ENCODE data around the gene GMPR2.
"Not testable (repeated sequence)": the region's sequence is repeated elsewhere in the genome, so short reads cannot be mapped to it uniquely, and the experiment has no call there.

Gene GMPR2

GRCh38 chr14:24232645-24233537 is at the start of gene GMPR2:
TSS of gene GMPR2 (plus strand) at chr14:24232929. CDS start at chr14:24233254, 325 bp downstream.
- DNase-seq = no peak

DNA sequence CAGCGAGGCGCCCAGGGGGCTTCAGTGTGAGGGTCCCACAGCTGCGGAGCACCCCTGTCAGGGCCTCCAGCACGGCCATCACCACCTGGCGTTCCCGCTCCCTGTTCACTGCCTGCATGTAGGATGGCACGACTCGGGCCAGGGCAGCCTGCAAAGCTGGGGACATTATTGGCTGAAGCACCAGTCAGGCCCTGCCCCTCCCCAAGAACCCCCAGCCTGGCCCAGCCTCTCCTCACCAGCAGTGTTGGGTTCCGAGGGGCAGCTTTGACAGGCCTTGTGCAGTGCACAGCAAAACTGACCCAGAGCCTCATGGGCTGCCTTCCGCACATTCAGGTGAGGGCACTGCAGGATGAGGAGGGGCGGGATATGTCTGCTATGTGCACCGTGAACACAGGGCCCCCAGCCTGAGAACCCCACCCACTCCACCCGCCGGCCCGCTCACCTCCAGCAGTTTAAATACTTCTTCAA is 49.7 kb upstream of the GMPR2 start:
- DNase-seq = no peak

DNA sequence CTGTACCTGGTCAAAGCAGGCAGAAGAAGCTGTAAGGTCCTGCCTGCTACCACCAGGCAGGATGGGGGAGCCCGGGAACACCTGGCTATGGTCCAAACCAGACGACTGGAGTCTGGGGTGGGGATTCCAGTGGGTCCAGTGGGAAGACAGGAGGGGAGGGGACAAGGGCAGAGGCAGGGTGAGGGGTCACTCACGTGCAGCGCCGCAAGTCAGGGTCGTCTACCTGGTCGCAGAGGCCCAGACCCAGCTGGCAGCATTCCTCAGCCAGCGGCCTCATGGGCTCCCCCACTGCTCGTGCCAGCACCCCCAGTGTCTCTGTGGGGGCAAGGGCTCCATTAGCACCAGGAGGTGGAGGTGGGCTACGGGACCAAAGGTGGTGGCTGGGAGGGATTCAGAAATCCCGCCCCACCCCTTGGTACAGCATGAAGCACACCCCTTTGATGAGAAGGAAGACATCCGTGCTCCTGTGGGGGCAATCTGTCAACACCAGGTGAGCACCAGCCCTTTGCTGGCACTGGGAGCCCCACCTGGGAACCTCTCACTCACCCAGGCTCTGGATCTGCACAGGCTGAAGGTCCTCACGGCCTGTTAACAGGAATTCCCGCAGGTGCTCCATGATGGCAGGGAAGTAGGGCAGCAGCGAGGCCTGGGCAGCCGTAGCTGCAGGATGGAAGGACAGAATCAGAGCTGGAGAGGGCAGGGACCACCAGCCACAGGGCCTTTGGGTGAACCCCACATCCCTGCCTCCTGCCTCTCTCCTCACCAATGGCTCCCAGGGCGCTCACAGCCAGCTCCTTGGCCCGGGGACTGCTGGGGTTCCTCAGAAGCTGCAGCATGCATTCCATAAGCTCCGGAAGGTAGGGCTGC is 48.4 kb upstream of the GMPR2 start:
- no peak for DNase-seq

GRCh38 chr14:24185026-24185425 is 47.7 kb upstream of the GMPR2 start:
- DNase-seq = no peak

GRCh38 chr14:24185741-24186140 is 47.0 kb upstream of the GMPR2 start:
- no peak for DNase-seq

DNA sequence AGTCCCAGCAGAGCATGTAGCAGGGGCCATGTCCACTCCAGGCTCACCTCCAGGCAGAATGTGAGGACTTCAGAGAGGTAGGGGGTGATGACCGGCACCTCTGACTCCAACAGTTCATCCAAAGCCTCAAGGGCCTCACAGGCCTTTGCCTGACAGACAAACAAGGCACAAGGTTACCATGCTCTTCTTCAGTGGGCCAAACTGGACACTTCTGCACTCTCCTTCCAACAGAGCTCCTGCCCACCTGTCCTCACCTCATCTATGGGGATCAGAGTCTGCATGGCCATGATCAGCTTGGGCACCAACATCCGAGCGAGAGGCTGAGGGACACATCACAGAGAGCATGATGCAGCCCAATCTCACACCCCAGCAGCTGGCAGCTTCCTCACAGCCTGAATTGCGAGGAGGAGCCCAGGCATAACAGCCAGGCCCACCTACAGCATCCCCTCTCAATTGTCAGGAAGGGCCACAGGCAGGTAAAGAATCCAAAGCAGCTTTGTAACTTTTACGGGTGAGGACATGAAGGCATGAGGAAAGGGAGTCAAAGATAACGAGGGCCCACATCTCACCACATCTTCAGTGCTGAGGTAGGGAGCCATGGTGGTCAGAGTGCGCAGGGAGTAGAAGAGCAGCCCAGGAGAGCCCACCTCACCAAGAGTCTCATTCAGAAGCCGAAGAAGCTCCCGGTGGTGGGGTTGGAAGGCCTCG is 45.7 kb upstream of the GMPR2 start:
- DNase-seq = no peak

DNA sequence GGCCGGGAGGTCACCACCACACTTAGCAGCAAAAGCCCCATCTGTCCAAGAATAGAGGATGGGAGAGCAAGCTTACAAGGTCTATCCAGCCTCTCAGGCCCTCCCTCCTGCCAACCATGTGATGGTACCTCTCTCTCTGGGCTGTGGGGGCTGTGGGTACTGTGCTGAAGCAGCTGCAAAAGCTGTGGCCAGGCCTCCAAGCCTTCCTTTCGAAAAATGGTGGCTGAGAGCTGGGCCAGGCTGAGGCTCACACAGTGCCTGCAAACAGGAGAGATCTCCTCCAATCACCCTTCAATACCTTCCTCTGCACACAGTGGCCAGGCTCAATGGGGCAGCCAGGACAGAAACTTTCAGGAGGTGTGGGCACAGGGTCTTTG is 45.2 kb upstream of the GMPR2 start:
- no peak for DNase-seq

- peak; percentile 94 for DNase-seq
Observed at GRCh38 chr14:24188251-24189058, 44.3 kb upstream of the GMPR2 start, which contains the start of gene IPO4. TSS of gene IPO4 (minus strand) at chr14:24188816. CDS start at chr14:24188787, 29 bp downstream.

DNA sequence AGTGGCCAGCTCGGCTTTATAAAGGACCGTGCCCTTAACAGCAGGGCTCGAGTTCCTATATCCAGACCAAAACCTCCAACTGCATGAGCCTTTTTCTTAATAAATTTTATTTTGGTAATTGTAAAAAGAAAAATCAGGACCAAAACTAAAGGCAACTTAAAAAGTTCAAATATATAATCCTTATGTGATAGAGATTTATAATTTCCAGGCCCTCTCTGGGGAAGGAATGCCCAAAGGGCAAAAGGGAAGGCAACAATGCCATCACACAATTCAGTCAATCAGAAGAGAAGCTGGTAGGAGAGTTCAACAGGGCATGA is 43.7 kb upstream of the GMPR2 start:
- DNase-seq = no peak

GRCh38 chr14:24189460-24189859 is 43.3 kb upstream of the GMPR2 start:
- no peak for DNase-seq

DNA sequence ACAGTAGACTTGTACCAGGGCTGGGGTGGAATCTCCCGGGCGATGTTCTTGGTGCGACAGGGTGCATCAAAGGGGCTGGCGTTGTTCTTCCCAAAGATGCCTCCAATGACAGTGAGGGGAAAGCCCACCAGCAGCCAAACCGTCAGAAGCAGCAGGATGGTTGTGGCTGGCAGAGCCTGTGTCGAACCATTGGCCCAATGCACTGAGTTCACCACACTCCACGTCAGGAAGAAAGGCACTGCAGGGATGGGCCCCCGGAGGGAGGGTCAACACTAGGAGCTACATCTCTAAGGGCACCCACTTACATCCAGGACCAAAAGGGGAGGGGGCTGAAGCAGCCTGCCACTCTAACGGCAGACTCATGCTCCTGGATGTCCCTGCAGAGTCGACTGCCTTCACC is 42.3 kb upstream of the GMPR2 start:
- no peak for DNase-seq

DNA sequence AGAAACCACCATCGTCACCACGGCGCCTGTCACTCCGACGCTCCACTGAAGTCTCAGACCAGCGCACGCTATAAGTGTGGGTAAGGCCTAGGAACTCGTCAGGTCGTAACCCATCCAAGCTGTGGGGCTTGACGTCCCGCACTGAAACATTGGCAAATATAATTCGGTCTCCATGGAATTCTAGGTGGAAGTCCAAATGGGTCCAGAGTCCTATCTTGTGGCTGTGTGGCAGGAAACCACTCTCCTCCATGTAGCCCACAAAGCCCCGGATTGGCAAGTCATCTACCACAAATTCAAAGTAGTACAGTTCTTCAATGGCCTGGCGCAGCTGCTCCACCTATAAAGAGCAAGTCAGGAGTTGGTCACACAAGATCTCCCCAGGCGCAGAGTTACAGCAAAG is 39.8 kb upstream of the GMPR2 start:
- no peak for DNase-seq

DNA sequence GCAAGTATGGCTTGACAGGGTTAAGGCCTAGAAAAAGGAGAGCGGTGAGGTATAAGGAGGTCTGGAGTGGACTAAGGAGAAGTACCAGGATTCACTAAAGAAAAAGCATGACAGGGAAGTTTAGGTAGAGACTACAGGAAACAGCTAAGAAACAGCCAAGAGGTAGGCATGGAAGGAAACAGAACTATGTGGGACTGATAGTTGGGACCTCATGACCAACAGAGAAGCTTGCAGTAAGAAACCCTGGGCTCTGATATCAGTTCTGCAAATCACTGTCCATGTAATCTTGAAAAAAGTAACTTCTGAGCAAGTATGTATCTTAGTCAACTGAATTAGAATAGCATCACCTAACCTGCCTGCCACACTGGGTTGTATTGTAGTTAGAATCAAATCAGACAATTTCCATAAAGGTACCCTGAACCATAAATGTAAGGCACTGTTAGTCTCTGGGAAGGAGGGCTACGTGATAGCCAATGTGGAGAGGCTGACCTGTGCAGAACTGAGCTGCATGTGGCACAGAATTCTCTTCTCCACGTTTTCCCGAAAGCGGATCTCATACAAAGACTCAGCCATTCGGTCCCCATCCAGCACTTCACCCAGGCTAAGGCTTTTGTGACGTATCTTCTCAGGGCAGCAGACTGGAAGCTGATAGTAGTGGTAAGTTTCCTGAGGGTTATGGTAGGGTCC is 38.4 kb upstream of the GMPR2 start:
- DNase-seq = no peak

- DNase-seq = no peak
Observed at GRCh38 chr14:24194873-24195185, 37.9 kb upstream of the GMPR2 start.

- DNase-seq = peak; percentile 75
Observed at GRCh38 chr14:24195186-24196070, 37.3 kb upstream of the GMPR2 start, which contains the start of gene TM9SF1. TSS of gene TM9SF1 (minus strand) at chr14:24195441. CDS start at chr14:24195019, 422 bp downstream.

DNA sequence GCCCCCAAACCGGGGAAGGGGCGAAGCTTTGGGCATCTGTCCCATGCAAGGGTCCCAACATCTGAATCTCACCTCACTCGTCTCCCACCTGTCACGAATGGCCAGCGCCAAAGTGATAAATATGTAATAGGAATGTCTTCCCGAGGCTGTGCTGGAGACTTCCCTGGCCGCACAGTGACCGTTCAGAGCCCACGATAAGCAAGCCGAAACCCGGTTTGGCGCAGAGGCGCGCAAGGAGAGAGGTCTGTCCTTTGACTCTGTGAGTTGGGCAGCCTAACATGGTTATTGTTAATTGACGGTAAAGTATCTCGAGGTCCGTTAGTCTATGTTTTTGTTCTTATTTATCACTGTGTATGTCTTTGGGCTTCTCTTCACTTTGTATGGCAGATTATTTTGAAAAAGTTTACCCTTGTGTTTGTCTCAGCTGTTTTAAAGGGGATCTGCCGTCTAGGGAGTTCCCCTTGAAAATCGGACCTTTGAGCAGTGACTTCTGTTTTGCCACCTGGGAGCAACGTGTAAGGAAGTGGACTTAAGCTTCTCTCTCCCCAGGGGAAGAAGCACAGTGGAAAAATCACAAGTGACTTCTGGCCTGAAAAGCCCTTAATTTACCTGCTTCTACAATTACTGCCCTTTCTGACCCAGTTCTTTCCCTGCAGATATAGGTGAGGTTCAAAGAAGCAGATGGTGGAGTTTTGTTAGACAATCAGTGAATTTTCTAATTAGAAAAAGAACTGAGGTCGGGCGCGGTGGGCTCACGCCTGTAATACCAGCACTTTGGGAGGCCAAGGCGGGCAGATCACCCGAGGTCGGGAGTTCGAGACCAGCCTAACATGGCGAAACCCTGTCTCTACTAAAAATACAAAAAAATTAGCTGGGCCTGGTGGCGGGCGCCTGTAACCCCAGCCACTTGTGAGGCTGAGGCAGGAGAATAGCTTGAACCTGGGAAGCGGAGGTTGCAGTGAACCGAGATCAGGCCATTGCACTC is 36.4 kb upstream of the GMPR2 start:
- peak; percentile 41 for DNase-seq

DNA sequence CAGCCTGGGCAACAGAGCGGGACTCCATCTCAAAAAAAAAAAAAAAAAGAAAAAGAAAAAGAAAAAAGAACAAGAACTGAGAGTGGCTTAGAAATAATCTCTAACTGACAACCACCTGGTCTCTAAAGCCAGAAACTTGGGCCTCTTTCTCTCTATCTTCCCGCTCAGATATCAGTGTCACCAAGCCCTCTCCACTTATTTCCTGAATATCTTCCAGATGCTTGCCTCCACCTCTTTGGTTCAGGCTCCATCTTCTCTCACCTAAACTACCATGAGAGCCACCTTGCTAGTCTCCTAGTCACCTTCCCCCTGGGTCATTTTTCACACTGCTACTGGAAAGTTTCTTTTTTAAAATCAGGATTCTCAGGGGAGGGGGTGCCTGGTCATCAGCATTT is 35.7 kb upstream of the GMPR2 start:
- no peak for DNase-seq

GRCh38 chr14:24198814-24199524 is 33.8 kb upstream of the GMPR2 start:
- DNase-seq = no peak

DNA sequence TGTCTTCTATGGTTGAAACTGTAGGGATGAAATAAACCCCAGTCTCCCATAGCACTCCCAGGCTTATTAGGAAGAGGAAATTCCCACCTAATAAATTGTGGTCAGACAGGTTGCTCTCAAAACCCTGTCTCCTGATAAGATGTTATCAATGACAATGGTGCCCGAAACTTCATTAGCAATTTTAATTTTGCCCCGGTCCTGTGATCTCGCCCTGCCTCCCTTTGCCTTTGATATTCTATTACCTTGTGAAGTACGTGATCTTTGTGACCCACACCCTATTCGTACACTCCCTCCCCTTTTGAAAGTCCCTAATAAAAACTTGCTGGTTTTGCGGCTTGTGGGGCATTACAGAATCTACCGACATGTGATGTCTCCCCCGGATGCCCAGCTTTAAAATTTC is 30.2 kb upstream of the GMPR2 start:
- DNase-seq = not testable (repeated sequence)
